ENCODE measurements around the gene TEKT3. TPM values are rescaled to one million over a fixed set of nuclear protein-coding genes. Genes with fewer than 3 reads are reported as not detected.

TEKT3 gene
- polyA plus RNA-seq, 4 donors, result 0.24 to 1.2 TPM; not detected in 2

Other genes starting within 250 kb of the TEKT3 start
- gene PMP22, start 76.3 kb downstream of the TEKT3 start, polyA plus RNA-seq, result 10 to 100 TPM; 62.0 to 89.4 (median 78.8) TPM
- gene CDRT4, start 126.0 kb upstream of the TEKT3 start, polyA plus RNA-seq, result 10 to 100 TPM in 1 of 4 donors, 1 to 10 TPM in 3; 5.1 to 24.3 (median 6.1) TPM
- 10 to 100 TPM in 1 of 4 donors, 1 to 10 TPM in 3; 1.9 to 12.8 (median 3.3) TPM for gene TVP23C, start 221.9 kb upstream of the TEKT3 start, polyA plus RNA-seq

All from small intestine (tissue), 4 donors.